Hepatocyte (in vitro differentiated cells): ENCODE measurements around the gene HHATL. TPM values are rescaled to one million over a fixed set of nuclear protein-coding genes. Genes with fewer than 3 reads are reported as not detected.

Experiments used
- DNase-seq: peaks from one replicate; pipeline ENCODE4 v3.0.0-alpha.2; 2016; ENCODE audit warnings: low spot score
- H2AFZ ChIP-seq: fragments of 200-600 bp; sonication (generic); 2 replicates; pipeline ENCODE4 v1.6.0; 2016; ENCODE audit warnings: antibody characterized with exemption, mild to moderate bottlenecking
- H3K27ac ChIP-seq: fragments of 200-600 bp; sonication (generic); 2 replicates; pipeline ENCODE4 v1.5.1; 2016; ENCODE audit warnings: mild to moderate bottlenecking
- H3K27me3 ChIP-seq: fragments of 200-600 bp; sonication (generic); 2 replicates; pipeline ENCODE4 v1.6.1; 2016
- H3K36me3 ChIP-seq: fragments of 200-600 bp; sonication (generic); replicated peaks from 2 replicates; pipeline ENCODE4 v1.5.1; 2016; ENCODE audit warnings: low read depth; ENCODE audit not compliant: insufficient read depth
- H3K4me1 ChIP-seq: fragments of 200-600 bp; sonication (generic); 2 replicates; pipeline ENCODE4 v1.5.1; 2016; ENCODE audit warnings: mild to moderate bottlenecking, moderate library complexity; ENCODE audit not compliant: insufficient read depth
- H3K4me2 ChIP-seq: fragments of 200-600 bp; sonication (generic); 2 replicates; pipeline ENCODE4 v1.6.0; 2016
- H3K4me3 ChIP-seq: fragments of 200-600 bp; sonication (generic); 2 replicates; pipeline ENCODE4 v1.5.1; 2016; ENCODE audit warnings: mild to moderate bottlenecking
- H3K79me2 ChIP-seq: fragments of 200-600 bp; sonication (generic); 2 replicates; pipeline ENCODE4 v1.6.0; 2017; ENCODE audit warnings: mild to moderate bottlenecking
- H3K9me2 ChIP-seq: fragments of 200-600 bp; sonication (generic); replicated peaks from 2 replicates; pipeline ENCODE4 v1.6.0; 2017; ENCODE audit warnings: mild to moderate bottlenecking; ENCODE audit not compliant: insufficient read depth
- H3K9me3 ChIP-seq: fragments of 200-600 bp; sonication (generic); 2 replicates; pipeline ENCODE4 v1.5.1; 2016; ENCODE audit warnings: low read depth, mild to moderate bottlenecking
- H4K20me1 ChIP-seq: fragments of 200-600 bp; sonication (generic); 2 replicates; pipeline ENCODE4 v1.6.0; 2016; ENCODE audit warnings: mild to moderate bottlenecking; ENCODE audit not compliant: insufficient read depth, poor library complexity, severe bottlenecking
- CTCF ChIP-seq: fragments of 200-600 bp; sonication (generic); IDR thresholded peaks from 2 replicates; pipeline ENCODE4 v1.5.1; 2016; ENCODE audit warnings: antibody characterized with exemption, mild to moderate bottlenecking; ENCODE audit not compliant: poor library complexity
- EZH2 ChIP-seq: fragments of 200-600 bp; sonication (generic); IDR thresholded peaks from 2 replicates; pipeline ENCODE4 v1.6.1; 2016; ENCODE audit warnings: antibody characterized with exemption, mild to moderate bottlenecking, borderline replicate concordance
- EZH2phosphoT487 ChIP-seq: fragments of 200-600 bp; sonication (generic); IDR thresholded peaks from one replicate; pipeline ENCODE4 v1.6.1; 2018; ENCODE audit warnings: antibody characterized with exemption, mild to moderate bottlenecking, low read depth, moderate library complexity; ENCODE audit not compliant: unreplicated experiment, severe bottlenecking
- WGBS: methylation state at CpG from one replicate; pipeline ENCODE4 v1.1.6; 2016; ENCODE audit warnings: low lambda C conversion rate; ENCODE audit errors: missing lambda C conversion rate; 5-methylcytosine and 5-hydroxymethylcytosine counted together
- polyA plus RNA-seq: library from polyadenylated mRNA; unstranded; fragments of >200 nt; fragmentation: Nextera tagmentation; extraction: Ambion mirVana; gene quantifications from 2 replicates; pipeline ENCODE4 v1.2.1, GENCODE V29; 2016
- total RNA-seq: library from RNA; depleted of rRNA; stranded (reverse); fragments of >200 nt; gene quantifications from 2 replicates; pipeline ENCODE4 v1.2.3, GENCODE V29; 2014

HHATL gene
- total and polyA plus RNA-seq, 2 experiments from 2014 or later = not detected

- no peak overlapping the region for H3K4me2 ChIP-seq
- H3K9me2 ChIP-seq = no peaks in the 10 kb centered on the region
- no peaks in the 10 kb centered on the region for H3K79me2 ChIP-seq
- H4K20me1 ChIP-seq = no peaks in the 10 kb centered on the region
- no peak overlapping the region for H2AFZ ChIP-seq
- no peaks in the 10 kb centered on the region for H3K27me3 ChIP-seq
- WGBS = 90% methylated on average over 10 of the region's 10 CpGs
- H3K9me3 ChIP-seq = no peaks in the 10 kb centered on the region
- H3K4me3 ChIP-seq = no peak overlapping the region
- no peak for DNase-seq
- no peaks in the 10 kb centered on the region for H3K36me3 ChIP-seq
- H3K27ac ChIP-seq = no peak overlapping the region
- TF ChIP-seq EZH2phosphoT487 = no peak
- no peak for TF ChIP-seq CTCF
- no peak for TF ChIP-seq EZH2
- H3K4me1 ChIP-seq = peaks cover 5% of the 10 kb centered on the region
Observed at GRCh38 chr3:42681361-42682038, 21.1 kb downstream of the HHATL start.

DNA sequence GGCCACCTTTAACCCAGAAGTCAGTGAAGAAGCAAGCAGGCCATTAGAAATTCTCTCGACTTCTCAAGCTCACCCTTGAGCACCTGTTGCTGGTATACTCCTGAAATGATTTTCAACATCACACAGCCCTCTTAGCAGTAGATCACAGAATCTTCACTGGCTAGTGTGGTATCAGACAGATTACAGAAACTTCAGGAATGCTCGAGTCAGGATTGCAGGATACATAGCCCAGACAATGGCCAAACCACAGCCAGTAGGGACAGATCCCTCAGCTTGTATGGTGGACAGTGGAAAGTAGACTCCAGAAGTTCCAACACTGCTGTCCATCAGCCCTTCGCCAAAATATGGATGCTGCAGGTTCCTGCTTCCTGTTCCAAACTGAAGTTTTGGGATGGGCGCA is 21.8 kb downstream of the HHATL start:
- H3K4me1 ChIP-seq = peaks cover 5% of the 10 kb centered on the region
- H3K79me2 ChIP-seq = no peaks in the 10 kb centered on the region
- no peaks in the 10 kb centered on the region for H3K9me3 ChIP-seq
- H2AFZ ChIP-seq = no peak overlapping the region
- no peak overlapping the region for H3K27ac ChIP-seq
- no peak overlapping the region for H3K4me2 ChIP-seq
- H3K4me3 ChIP-seq = no peak overlapping the region
- H4K20me1 ChIP-seq = no peaks in the 10 kb centered on the region
- no peaks in the 10 kb centered on the region for H3K36me3 ChIP-seq
- 82% methylated on average over 4 of the region's 4 CpGs for WGBS
- no peaks in the 10 kb centered on the region for H3K9me2 ChIP-seq
- H3K27me3 ChIP-seq = no peaks in the 10 kb centered on the region
- no peak for DNase-seq
- TF ChIP-seq EZH2phosphoT487 (no peak), EZH2 (no peak), CTCF (no peak)

DNA sequence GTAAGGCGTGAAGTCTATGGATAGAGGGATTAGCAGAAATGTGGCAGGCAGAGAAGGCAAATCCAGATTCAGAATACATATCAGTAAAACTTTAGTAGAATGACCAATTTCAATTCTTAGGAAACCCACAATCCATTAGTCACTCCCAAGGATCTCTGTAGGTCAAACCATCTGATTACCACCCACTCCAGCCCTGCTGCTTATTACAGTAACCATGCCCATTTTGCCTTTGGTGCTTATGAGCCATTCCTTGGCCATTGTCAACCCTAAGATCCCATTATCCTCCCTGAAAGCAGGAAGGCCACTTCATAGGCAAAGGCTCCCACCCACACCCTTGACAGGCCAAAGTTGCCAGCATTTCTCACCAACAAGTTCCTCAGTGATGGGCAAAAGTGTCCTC is 22.3 kb downstream of the HHATL start:
- WGBS = 86% methylated on average over 1 of the region's 1 CpG
- H3K4me2 ChIP-seq = no peak overlapping the region

More for the DNA sequence above, 22.3 kb downstream of the HHATL start:
- Histone ChIP-seq H3K27me3 (no peaks in the 10 kb centered on the region), H2AFZ (no peak overlapping the region), H3K4me3 (no peak overlapping the region), H3K9me2 (no peaks in the 10 kb centered on the region), H3K79me2 (no peaks in the 10 kb centered on the region), H3K27ac (no peak overlapping the region), H3K9me3 (no peaks in the 10 kb centered on the region), H4K20me1 (no peaks in the 10 kb centered on the region), H3K36me3 (no peaks in the 10 kb centered on the region), H3K4me1 (peaks cover 5% of the 10 kb centered on the region)
- TF ChIP-seq EZH2phosphoT487 (no peak), EZH2 (no peak), CTCF (no peak)
- DNase-seq = no peak
